Keratinocyte (primary cell): ENCODE data around the gene TKFC.

Experiments used
- CTCF ChIP-seq, 3 experiments: IDR thresholded peaks in 1 of 3; conservative IDR thresholded peaks in 1 of 3; optimal IDR thresholded peaks in 1 of 3; 2 replicates in 2 of 3; 3 replicates in 1 of 3; pipeline versions ENCODE3 to v1.5.1; 2011; ENCODE audit warnings: low read length in 3 of 3, mild to moderate bottlenecking in 3 of 3, moderate library complexity in 2 of 3, control low read depth in 1 of 3, inconsistent platforms in 1 of 3; ENCODE audit not compliant: insufficient read depth in 2 of 3; ENCODE audit errors: extremely low read depth in 1 of 3
- EZH2 ChIP-seq: IDR thresholded peaks from one replicate; pipeline ENCODE4 v1.6.1; 2012; ENCODE audit warnings: inconsistent platforms, mild to moderate bottlenecking, low read length, moderate library complexity

GRCh38 chr11:61294717-61295595 is 38.1 kb upstream of the TKFC start, which contains the start of gene VWCE:
- peak; percentile 21 to 60 (median 43) for TF ChIP-seq CTCF (optimal IDR thresholded peaks at IDR 0.05 in 1 of 3, IDR thresholded peaks at IDR 0.05 in 1 of 3, conservative IDR thresholded peaks at IDR 0.05 in 1 of 3; ENCODE audit: extremely low read depth in 1 of 3, insufficient read depth in 2 of 3, low read length in 3 of 3)
- no peak for TF ChIP-seq EZH2
